HepG2 (cell line): Measurements from ENCODE around the gene ALOXE3. TPM values are rescaled to one million over a fixed set of nuclear protein-coding genes. Genes with fewer than 3 reads are reported as not detected.

Source experiments
- ATAC-seq: fragments of 200-7000 bp; cut with Tn5 transposase; 3 replicates; pipeline ENCODE4 v1.9.1; 2020; ENCODE audit warnings: mild to moderate bottlenecking, moderate library complexity
- BruUV-seq: library from RNA; stranded (reverse); fragments of 400-500 nt; replicated peaks from 2 replicates; lab custom pipeline; 2021; lab: Mats Ljungman, UMichigan
- CTCF ChIA-PET: fragments of 300-600 bp; formaldehyde crosslinking; extraction: SDS; loops from one replicate; lab custom pipeline; 2021; ENCODE audit warnings: low total read pairs, inconsistent platforms, low intra/inter-chr PET ratio; lab: Yijun Ruan, JAX
- POLR2A ChIA-PET: fragments of 350-600 bp; sonication (Branson Sonifier 250); formaldehyde crosslinking; loops from one replicate; lab custom pipeline; 2020; ENCODE audit warnings: antibody characterized with exemption, inconsistent platforms; lab: Yijun Ruan, JAX
- DNase-seq: peaks from one replicate; pipeline ENCODE4 v3.0.0-alpha.2; 2015; ENCODE audit warnings: low spot score
- FAIRE-seq: peaks from 3 replicates; lab custom pipeline; 2011; peaks lifted over from hg19 to GRCh38; lab: Jason Lieb, UNC
- H2AFZ ChIP-seq: one replicate; pipeline ENCODE4 v1.6.1; 2011; ENCODE audit warnings: low read length, inconsistent platforms
- H3K27ac ChIP-seq: fragments of 300-600 bp; 3 replicates; pipeline ENCODE4 v1.8.0; 2011; ENCODE audit warnings: mixed run types, mild to moderate bottlenecking, mixed read lengths, low read length, inconsistent platforms; ENCODE audit not compliant: insufficient read depth; ENCODE audit errors: extremely low read length
- H3K27me3 ChIP-seq, 2 experiments: fragments of 200-600 bp in 1 of 2; 2 replicates in 1 of 2; 3 replicates in 1 of 2; pipeline versions ENCODE4 v1.6.0 to v1.8.0; 2011; ENCODE audit warnings: low read length in 2 of 2, mild to moderate bottlenecking in 2 of 2, moderate library complexity in 2 of 2, inconsistent platforms in 1 of 2; ENCODE audit not compliant: insufficient read depth in 2 of 2, control insufficient read depth in 1 of 2
- H3K36me3 ChIP-seq, 2 experiments: fragments of 200-600 bp in 1 of 2; replicated peaks in 1 of 2; 2 replicates in 1 of 2; 3 replicates in 1 of 2; pipeline versions ENCODE4 v1.5.1 to v1.8.0; 2011; ENCODE audit warnings: low read length in 2 of 2, inconsistent platforms in 1 of 2; ENCODE audit not compliant: insufficient read depth in 2 of 2, control insufficient read depth in 1 of 2
- H3K4me1 ChIP-seq: 2 replicates; pipeline ENCODE4 v1.5.1; 2012; ENCODE audit warnings: low read length, inconsistent platforms; ENCODE audit not compliant: insufficient read depth
- H3K4me2 ChIP-seq: 2 replicates; pipeline ENCODE4 v1.6.0; 2011; ENCODE audit warnings: low read depth, low read length, inconsistent platforms
- H3K4me3 ChIP-seq, 3 experiments: fragments of 200-600 bp in 1 of 3; sonication (generic), shearing (Covaris generic) in 1 of 3; replicated peaks in 1 of 3; 2 replicates each; pipeline ENCODE4 v1.5.1; 2011 to 2016; ENCODE audit warnings: low read length in 3 of 3, inconsistent platforms in 2 of 3, low read depth in 2 of 3, mild to moderate bottlenecking in 2 of 3, control low read depth in 1 of 3, mixed read lengths in 1 of 3; ENCODE audit not compliant: insufficient read depth in 1 of 3
- H3K79me2 ChIP-seq: one replicate; pipeline ENCODE4 v1.6.1; 2011; ENCODE audit warnings: low read length, inconsistent platforms; ENCODE audit not compliant: insufficient read depth
- H3K9ac ChIP-seq: 2 replicates; pipeline ENCODE4 v1.6.0; 2011; ENCODE audit warnings: mild to moderate bottlenecking, low read depth, low read length, inconsistent platforms; ENCODE audit not compliant: insufficient read depth
- H3K9me3 ChIP-seq: 2 replicates; pipeline ENCODE4 v1.5.1; 2012; ENCODE audit warnings: mild to moderate bottlenecking, low read length
- H4K20me1 ChIP-seq: 2 replicates; pipeline ENCODE4 v1.6.0; 2011; ENCODE audit warnings: inconsistent platforms, mild to moderate bottlenecking, low read length, moderate library complexity; ENCODE audit not compliant: insufficient read depth
- PRDM15 ChIP-seq: sonication (generic); formaldehyde crosslinking; IDR thresholded peaks from 2 replicates; pipeline ENCODE4 v1.4.0; 2020; ENCODE audit warnings: missing genetic modification reagents
- YEATS2 ChIP-seq: sonication (generic); formaldehyde crosslinking; IDR thresholded peaks from 2 replicates; pipeline ENCODE4 v1.4.0; 2020; ENCODE audit warnings: missing genetic modification reagents, borderline replicate concordance
- ZNF670 ChIP-seq: sonication (generic); formaldehyde crosslinking; IDR thresholded peaks from 2 replicates; pipeline ENCODE4 v1.8.0; 2022; ENCODE audit warnings: mild to moderate bottlenecking, missing genetic modification reagents, borderline replicate concordance
- ZNF816 ChIP-seq: sonication (generic); formaldehyde crosslinking; IDR thresholded peaks from 2 replicates; pipeline ENCODE4 v1.8.0; 2022; ENCODE audit warnings: missing genetic modification reagents, mild to moderate bottlenecking, borderline replicate concordance
- ZNF841 ChIP-seq: sonication (generic); formaldehyde crosslinking; IDR thresholded peaks from 2 replicates; pipeline ENCODE4 v1.8.1; 2023; ENCODE audit warnings: missing genetic modification reagents, borderline replicate concordance
- WGBS: methylation state at CpG from one replicate; pipeline ENCODE4 v1.1.6; 2017; ENCODE audit warnings: low lambda C conversion rate; 5-methylcytosine and 5-hydroxymethylcytosine counted together
- in situ Hi-C: cut with HindIII; loops from 2 replicates; pipeline ENCODE4 v1.10.0; 2017; ENCODE audit warnings: low pct_unique_long_range_greater_than_20kb; ENCODE audit not compliant: extremely low pct_ligation_motif_present
- intact Hi-C: fragments of 100-400 bp; cut with micrococcal nuclease; formaldehyde crosslinking; loops from one replicate; pipeline ENCODE4 v1.10.0; 2022; ENCODE audit not compliant: unreplicated experiment
- polyA plus RNA-seq, 8 experiments: library from polyadenylated mRNA; depleted of rRNA in 3 of 8; stranded (reverse) in 7 of 8; unstranded in 1 of 8; fragments of >200 nt; fragmentation: Illumina TruSeq in 4 of 8; extraction: Trizol in 4 of 8; gene quantifications; 2 replicates each; pipeline versions ENCODE4 v1.2.1 to v1.2.3, GENCODE V29; 2011 to 2016; ENCODE audit warnings: low read depth in 4 of 8, missing spikeins in 1 of 8, mixed read lengths in 1 of 8; ENCODE audit not compliant: insufficient read depth in 1 of 8
- total RNA-seq, 5 experiments: library from RNA; depleted of rRNA; stranded (reverse); fragments of >200 nt; fragmentation: Illumina TruSeq; extraction: Trizol; gene quantifications; 2 replicates each; pipeline ENCODE4 v1.2.3, GENCODE V29; 2016; ENCODE audit warnings: low read depth in 1 of 5

Gene ALOXE3
- total and polyA plus RNA-seq, 2 of the 13 experiments (the other 11 are each of a cell fraction or from before 2014, with no cell fraction given), result 0.07 TPM; not detected in 1

GRCh38 chr17:8164815-8165131 is 46.5 kb upstream of the ALOXE3 start:
- no peaks in the 10 kb centered on the region for H4K20me1 ChIP-seq
- H3K27me3 ChIP-seq, result no peaks in the 10 kb centered on the region; a peak in 1 of 5 replicates
- in situ Hi-C loops (no loop called here), intact Hi-C loops (no loop called here)
- peak overlapping the region; percentile 95 for H3K27ac ChIP-seq
- H3K9ac ChIP-seq, result peak overlapping the region; percentile 80
- no peak for TF ChIP-seq YEATS2 (CRISPR knock-in tag)
- TF ChIP-seq ZNF816 (CRISPR knock-in tag), result 0 out of 2 replicates have a peak, but pooled peaks have one; percentile 34
- no peak for TF ChIP-seq ZNF841 (CRISPR knock-in tag)
- TF ChIP-seq PRDM15 (CRISPR knock-in tag), result peak; percentile 65; the same call in 1 of the 2 replicates
- 0 out of 2 replicates have a peak, but pooled peaks have one; percentile 41 for TF ChIP-seq ZNF670 (CRISPR knock-in tag)
- H3K9me3 ChIP-seq, result no peaks in the 10 kb centered on the region
- H3K4me3 ChIP-seq, result peak overlapping the region; percentile 92 to 99 (median 98)
- 7% methylated on average over 6 of the region's 6 CpGs for WGBS
- CTCF ChIA-PET, result interaction anchor here (0.9 kb wide), 1 partner anchor 26 kb away, joined by 3 read pairs; no protein-coding TSS in a partner anchor
- no peak for DNase-seq
- POLR2A ChIA-PET, result interaction anchor here (0.7 to 2.6 kb wide), 13 partner anchors 8 to 124 kb away, joined by 3 to 149 read pairs (median 6); partner anchors contain the start of genes BORCS6, RANGRF and TMEM107
- H2AFZ ChIP-seq, result no peak overlapping the region
- no TSS peak for BruUV-seq
- peaks cover 1 to 7% of the 10 kb centered on the region in 2 experiments; a peak in 3 of 5 replicates for H3K36me3 ChIP-seq
- FAIRE-seq, result no peak
- peak overlapping the region; percentile 91 for H3K4me2 ChIP-seq
- H3K79me2 ChIP-seq, result peaks cover 18% of the 10 kb centered on the region
- H3K4me1 ChIP-seq, result peaks cover 57% of the 10 kb centered on the region
- no peak for ATAC-seq
